HEK293 (cell line): ENCODE measurements around the gene CASZ1.

ENCODE experiments used
- RBAK ChIP-seq: fragments of 450-650 bp; formaldehyde crosslinking; IDR thresholded peaks from 2 replicates; pipeline ENCODE4 v1.5.1; 2016; ENCODE audit warnings: missing biosample characterization, missing genetic modification characterization
- SETDB1 ChIP-seq: IDR thresholded peaks from one replicate; pipeline ENCODE4 v1.6.1; 2017; ENCODE audit warnings: mild to moderate bottlenecking, low read length, moderate library complexity, mixed read lengths; ENCODE audit not compliant: insufficient read length
- SP2 ChIP-seq: fragments of 450-650 bp; formaldehyde crosslinking; IDR thresholded peaks from 2 replicates; pipeline ENCODE4 v1.5.1; 2016; ENCODE audit warnings: missing biosample characterization, missing genetic modification characterization
- YY1 ChIP-seq: fragments of 450-650 bp; formaldehyde crosslinking; IDR thresholded peaks from 2 replicates; pipeline ENCODE4 v1.5.1; 2018; ENCODE audit warnings: missing biosample characterization, missing genetic modification characterization
- ZFP41 ChIP-seq: fragments of 450-650 bp; formaldehyde crosslinking; IDR thresholded peaks from 2 replicates; pipeline ENCODE4 v1.5.1; 2016; ENCODE audit warnings: missing biosample characterization, missing genetic modification characterization, borderline replicate concordance
- ZNF16 ChIP-seq: fragments of 450-650 bp; formaldehyde crosslinking; IDR thresholded peaks from 2 replicates; pipeline ENCODE4 v1.5.1; 2016; ENCODE audit warnings: low read depth, missing biosample characterization, missing genetic modification characterization
- ZNF24 ChIP-seq: fragments of 450-650 bp; formaldehyde crosslinking; IDR thresholded peaks from 2 replicates; pipeline ENCODE4 v1.5.1; 2016; ENCODE audit warnings: missing biosample characterization, missing genetic modification characterization
- ZNF585B ChIP-seq: fragments of 450-650 bp; formaldehyde crosslinking; IDR thresholded peaks from 2 replicates; pipeline ENCODE4 v1.5.1; 2016; ENCODE audit warnings: missing biosample characterization, missing genetic modification characterization
- TF ChIP-seq, protein P1 (sequence below): fragments of 450-650 bp; IDR thresholded peaks from 2 replicates; pipeline ENCODE4 v1.5.1; 2018; ENCODE audit warnings: missing biosample characterization, mild to moderate bottlenecking, missing genetic modification characterization
- TF ChIP-seq, protein P2 (sequence below): fragments of 450-650 bp; formaldehyde crosslinking; IDR thresholded peaks from 2 replicates; pipeline ENCODE4 v1.5.1; 2016; ENCODE audit warnings: missing biosample characterization, missing genetic modification characterization
- TF ChIP-seq, protein P3 (sequence below): fragments of 450-650 bp; formaldehyde crosslinking; IDR thresholded peaks from 2 replicates; pipeline ENCODE4 v1.5.1; 2016; ENCODE audit warnings: missing biosample characterization, missing genetic modification characterization

DNA sequence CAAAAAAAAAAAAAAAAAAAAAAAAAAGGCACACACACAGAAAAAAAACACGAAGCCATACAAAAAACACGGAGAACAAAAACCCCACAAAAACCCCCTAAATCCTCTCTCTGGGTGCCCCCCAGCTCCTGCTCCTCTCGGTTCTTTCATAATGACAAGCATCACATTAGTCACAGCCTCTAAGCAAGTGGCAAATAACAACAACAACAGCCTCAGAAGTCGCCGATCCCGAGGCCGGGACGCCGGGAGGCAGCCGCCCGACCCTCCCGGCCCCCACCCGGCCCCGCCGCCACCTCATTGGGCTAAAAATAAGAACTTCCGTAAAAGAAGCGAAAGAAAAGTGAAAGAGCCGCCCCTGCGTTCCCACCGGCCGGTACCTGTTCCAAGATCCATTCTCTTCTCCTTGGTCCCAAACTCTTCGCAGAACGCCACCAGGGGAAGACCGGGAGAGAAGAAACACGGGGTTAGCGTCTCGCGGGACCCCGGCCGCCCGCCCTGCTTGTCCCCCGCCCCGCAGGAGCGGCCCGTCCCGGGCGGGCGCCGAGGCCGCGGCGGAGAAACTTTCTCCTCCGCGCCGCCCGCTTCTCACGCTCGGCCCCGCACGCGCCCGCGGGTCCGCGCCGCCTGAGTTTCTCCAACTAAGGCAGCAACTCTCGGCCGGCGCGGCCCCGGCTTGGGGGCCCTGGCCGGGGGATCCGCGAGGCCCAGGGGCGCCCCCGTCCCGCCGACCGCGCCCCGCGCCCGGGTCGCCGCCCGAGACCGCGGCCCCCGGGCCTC, 102.8 kb downstream of the CASZ1 start:
- TF ChIP-seq, protein P1, sequence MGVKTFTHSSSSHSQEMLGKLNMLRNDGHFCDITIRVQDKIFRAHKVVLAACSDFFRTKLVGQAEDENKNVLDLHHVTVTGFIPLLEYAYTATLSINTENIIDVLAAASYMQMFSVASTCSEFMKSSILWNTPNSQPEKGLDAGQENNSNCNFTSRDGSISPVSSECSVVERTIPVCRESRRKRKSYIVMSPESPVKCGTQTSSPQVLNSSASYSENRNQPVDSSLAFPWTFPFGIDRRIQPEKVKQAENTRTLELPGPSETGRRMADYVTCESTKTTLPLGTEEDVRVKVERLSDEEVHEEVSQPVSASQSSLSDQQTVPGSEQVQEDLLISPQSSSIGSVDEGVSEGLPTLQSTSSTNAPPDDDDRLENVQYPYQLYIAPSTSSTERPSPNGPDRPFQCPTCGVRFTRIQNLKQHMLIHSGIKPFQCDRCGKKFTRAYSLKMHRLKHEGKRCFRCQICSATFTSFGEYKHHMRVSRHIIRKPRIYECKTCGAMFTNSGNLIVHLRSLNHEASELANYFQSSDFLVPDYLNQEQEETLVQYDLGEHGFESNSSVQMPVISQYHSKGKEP (tag by site-specific recombination): no peak
- TF ChIP-seq SP2 (tag by site-specific recombination) (no peak), ZNF585B (tag by site-specific recombination) (no peak), RBAK (tag by site-specific recombination) (no peak), ZFP41 (tag by site-specific recombination) (no peak), YY1 (tag by site-specific recombination) (no peak), SETDB1 (no peak), ZNF16 (tag by site-specific recombination) (no peak), ZNF24 (tag by site-specific recombination) (no peak)
- TF ChIP-seq, protein P2, sequence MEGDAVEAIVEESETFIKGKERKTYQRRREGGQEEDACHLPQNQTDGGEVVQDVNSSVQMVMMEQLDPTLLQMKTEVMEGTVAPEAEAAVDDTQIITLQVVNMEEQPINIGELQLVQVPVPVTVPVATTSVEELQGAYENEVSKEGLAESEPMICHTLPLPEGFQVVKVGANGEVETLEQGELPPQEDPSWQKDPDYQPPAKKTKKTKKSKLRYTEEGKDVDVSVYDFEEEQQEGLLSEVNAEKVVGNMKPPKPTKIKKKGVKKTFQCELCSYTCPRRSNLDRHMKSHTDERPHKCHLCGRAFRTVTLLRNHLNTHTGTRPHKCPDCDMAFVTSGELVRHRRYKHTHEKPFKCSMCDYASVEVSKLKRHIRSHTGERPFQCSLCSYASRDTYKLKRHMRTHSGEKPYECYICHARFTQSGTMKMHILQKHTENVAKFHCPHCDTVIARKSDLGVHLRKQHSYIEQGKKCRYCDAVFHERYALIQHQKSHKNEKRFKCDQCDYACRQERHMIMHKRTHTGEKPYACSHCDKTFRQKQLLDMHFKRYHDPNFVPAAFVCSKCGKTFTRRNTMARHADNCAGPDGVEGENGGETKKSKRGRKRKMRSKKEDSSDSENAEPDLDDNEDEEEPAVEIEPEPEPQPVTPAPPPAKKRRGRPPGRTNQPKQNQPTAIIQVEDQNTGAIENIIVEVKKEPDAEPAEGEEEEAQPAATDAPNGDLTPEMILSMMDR (tag by site-specific recombination): no peak
- TF ChIP-seq, protein P3, sequence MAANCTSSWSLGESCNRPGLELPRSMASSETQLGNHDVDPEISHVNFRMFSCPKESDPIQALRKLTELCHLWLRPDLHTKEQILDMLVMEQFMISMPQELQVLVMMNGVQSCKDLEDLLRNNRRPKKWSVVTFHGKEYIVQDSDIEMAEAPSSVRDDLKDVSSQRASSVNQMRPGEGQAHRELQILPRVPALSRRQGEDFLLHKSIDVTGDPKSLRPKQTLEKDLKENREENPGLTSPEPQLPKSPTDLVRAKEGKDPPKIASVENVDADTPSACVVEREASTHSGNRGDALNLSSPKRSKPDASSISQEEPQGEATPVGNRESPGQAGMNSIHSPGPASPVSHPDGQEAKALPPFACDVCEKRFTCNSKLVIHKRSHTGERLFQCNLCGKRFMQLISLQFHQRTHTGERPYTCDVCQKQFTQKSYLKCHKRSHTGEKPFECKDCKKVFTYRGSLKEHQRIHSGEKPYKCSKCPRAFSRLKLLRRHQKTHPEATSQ (tag by site-specific recombination): no peak
